Calu3 (cell line): ENCODE data around the gene LARP1. TPM values are rescaled to one million over a fixed set of nuclear protein-coding genes. Genes with fewer than 3 reads are reported as not detected.

Experiments used
- BruUV-seq: library from RNA; stranded (reverse); fragments of 400-500 nt; replicated peaks from 2 replicates; lab custom pipeline; 2021; lab: Mats Ljungman, UMichigan
- CTCF ChIA-PET: fragments of 300-600 bp; sonication (Branson Sonifier 250); formaldehyde crosslinking; loops from one replicate; lab custom pipeline; 2022; ENCODE audit warnings: antibody characterized with exemption; lab: Charles Lee
- DNase-seq: peaks from one replicate; pipeline ENCODE4 v3.0.0; 2022
- H3K27ac Mint-ChIP-seq: one replicate; pipeline ENCODE4 v1.8.0; 2022; ENCODE audit warnings: mixed read lengths; ENCODE audit not compliant: unreplicated experiment
- H3K27me3 Mint-ChIP-seq: one replicate; pipeline ENCODE4 v1.8.0; 2022; ENCODE audit warnings: mixed read lengths; ENCODE audit not compliant: unreplicated experiment
- H3K36me3 Mint-ChIP-seq: one replicate; pipeline ENCODE4 v1.8.0; 2022; ENCODE audit warnings: mild to moderate bottlenecking, moderate library complexity, mixed read lengths; ENCODE audit not compliant: insufficient read depth, unreplicated experiment
- H3K4me1 Mint-ChIP-seq: one replicate; pipeline ENCODE4 v1.8.0; 2022; ENCODE audit warnings: mild to moderate bottlenecking, low read depth, mixed read lengths; ENCODE audit not compliant: unreplicated experiment
- H3K4me3 Mint-ChIP-seq: one replicate; pipeline ENCODE4 v1.8.0; 2022; ENCODE audit warnings: mild to moderate bottlenecking, low read depth, moderate library complexity, mixed read lengths; ENCODE audit not compliant: unreplicated experiment
- H3K9me3 Mint-ChIP-seq: one replicate; pipeline ENCODE4 v1.8.0; 2022; ENCODE audit warnings: low read depth, mixed read lengths; ENCODE audit not compliant: unreplicated experiment
- intact Hi-C: fragments of 100-400 bp; cut with micrococcal nuclease; formaldehyde crosslinking; loops from one replicate; pipeline ENCODE4 v1.10.0; 2022; ENCODE audit not compliant: unreplicated experiment
- total RNA-seq: library from RNA; stranded (reverse); gene quantifications from 2 replicates; pipeline ENCODE4 v1.2.3, GENCODE V29; 2022
- TF ChIP-seq, protein P1 (sequence below): fragments of 200-600 bp; IDR thresholded peaks from one replicate; pipeline ENCODE4 v1.8.0; 2022; ENCODE audit warnings: antibody characterized with exemption; ENCODE audit not compliant: unreplicated experiment

Gene LARP1
- total RNA-seq, 1 experiment from 2014 or later: 339 TPM

- no peak overlapping the region for H3K27ac Mint-ChIP-seq
- peaks cover 9% of the 10 kb centered on the region for H3K4me1 Mint-ChIP-seq
- H3K27me3 Mint-ChIP-seq: no peaks in the 10 kb centered on the region
- TF ChIP-seq, protein P1, sequence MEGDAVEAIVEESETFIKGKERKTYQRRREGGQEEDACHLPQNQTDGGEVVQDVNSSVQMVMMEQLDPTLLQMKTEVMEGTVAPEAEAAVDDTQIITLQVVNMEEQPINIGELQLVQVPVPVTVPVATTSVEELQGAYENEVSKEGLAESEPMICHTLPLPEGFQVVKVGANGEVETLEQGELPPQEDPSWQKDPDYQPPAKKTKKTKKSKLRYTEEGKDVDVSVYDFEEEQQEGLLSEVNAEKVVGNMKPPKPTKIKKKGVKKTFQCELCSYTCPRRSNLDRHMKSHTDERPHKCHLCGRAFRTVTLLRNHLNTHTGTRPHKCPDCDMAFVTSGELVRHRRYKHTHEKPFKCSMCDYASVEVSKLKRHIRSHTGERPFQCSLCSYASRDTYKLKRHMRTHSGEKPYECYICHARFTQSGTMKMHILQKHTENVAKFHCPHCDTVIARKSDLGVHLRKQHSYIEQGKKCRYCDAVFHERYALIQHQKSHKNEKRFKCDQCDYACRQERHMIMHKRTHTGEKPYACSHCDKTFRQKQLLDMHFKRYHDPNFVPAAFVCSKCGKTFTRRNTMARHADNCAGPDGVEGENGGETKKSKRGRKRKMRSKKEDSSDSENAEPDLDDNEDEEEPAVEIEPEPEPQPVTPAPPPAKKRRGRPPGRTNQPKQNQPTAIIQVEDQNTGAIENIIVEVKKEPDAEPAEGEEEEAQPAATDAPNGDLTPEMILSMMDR: no peak
- DNase-seq: no peak
- intact Hi-C loops: no loop called here
- no peak overlapping the region for H3K4me3 Mint-ChIP-seq
- CTCF ChIA-PET: interaction anchor here (0.5 kb wide), 1 partner anchor 161 kb away, joined by 3 read pairs; no protein-coding TSS in a partner anchor
- BruUV-seq: no TSS peak
- H3K36me3 Mint-ChIP-seq: peaks cover 88% of the 10 kb centered on the region
- no peaks in the 10 kb centered on the region for H3K9me3 Mint-ChIP-seq
Measured at GRCh38 chr5:154813158-154813557, 58.0 kb downstream of the LARP1 start.

- BruUV-seq: no TSS peak
- TF ChIP-seq, protein P1: no peak
- no peak overlapping the region for H3K27ac Mint-ChIP-seq
- H3K4me1 Mint-ChIP-seq: peaks cover 9% of the 10 kb centered on the region
- peaks cover 86% of the 10 kb centered on the region for H3K36me3 Mint-ChIP-seq
- CTCF ChIA-PET: interaction anchor here (0.5 kb wide), 1 partner anchor 162 kb away, joined by 3 read pairs; no protein-coding TSS in a partner anchor
- H3K27me3 Mint-ChIP-seq: no peaks in the 10 kb centered on the region
- H3K4me3 Mint-ChIP-seq: no peak overlapping the region
- no peak for DNase-seq
- intact Hi-C loops: no loop called here
- no peaks in the 10 kb centered on the region for H3K9me3 Mint-ChIP-seq
Measured at GRCh38 chr5:154813736-154814135, 58.6 kb downstream of the LARP1 start.

DNA sequence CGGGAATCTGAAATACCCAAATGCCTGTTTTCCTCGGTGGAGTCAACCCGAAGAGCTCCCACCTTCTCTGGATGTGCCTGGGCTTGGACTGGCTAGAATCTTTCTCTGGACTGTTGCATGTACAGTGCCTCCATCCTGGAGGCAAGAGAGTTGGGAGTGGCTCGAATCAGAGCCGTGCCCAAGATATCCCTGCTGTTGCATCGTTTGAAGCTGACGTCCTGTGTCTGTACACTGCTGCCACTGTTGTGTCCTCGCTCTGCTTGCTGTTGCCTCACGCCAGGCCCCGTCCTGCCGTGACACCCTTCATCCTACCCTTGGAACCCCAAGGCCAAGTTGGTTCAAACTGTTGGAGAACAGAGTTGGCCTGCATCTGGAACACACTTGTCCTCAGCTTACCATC, 59.8 kb downstream of the LARP1 start:
- Mint-ChIP-seq H3K4me3 (no peak overlapping the region), H3K36me3 (peaks cover 79% of the 10 kb centered on the region), H3K27me3 (no peaks in the 10 kb centered on the region), H3K9me3 (no peaks in the 10 kb centered on the region), H3K27ac (peak overlapping the region; percentile 45), H3K4me1 (peaks cover 9% of the 10 kb centered on the region)
- TF ChIP-seq, protein P1: no peak
- no peak for DNase-seq
- CTCF ChIA-PET: interaction anchor here (0.5 kb wide), 1 partner anchor 138 kb away, joined by 3 read pairs; no protein-coding TSS in a partner anchor
- intact Hi-C loops: no loop called here
- BruUV-seq: TSS peak; percentile 10

DNA sequence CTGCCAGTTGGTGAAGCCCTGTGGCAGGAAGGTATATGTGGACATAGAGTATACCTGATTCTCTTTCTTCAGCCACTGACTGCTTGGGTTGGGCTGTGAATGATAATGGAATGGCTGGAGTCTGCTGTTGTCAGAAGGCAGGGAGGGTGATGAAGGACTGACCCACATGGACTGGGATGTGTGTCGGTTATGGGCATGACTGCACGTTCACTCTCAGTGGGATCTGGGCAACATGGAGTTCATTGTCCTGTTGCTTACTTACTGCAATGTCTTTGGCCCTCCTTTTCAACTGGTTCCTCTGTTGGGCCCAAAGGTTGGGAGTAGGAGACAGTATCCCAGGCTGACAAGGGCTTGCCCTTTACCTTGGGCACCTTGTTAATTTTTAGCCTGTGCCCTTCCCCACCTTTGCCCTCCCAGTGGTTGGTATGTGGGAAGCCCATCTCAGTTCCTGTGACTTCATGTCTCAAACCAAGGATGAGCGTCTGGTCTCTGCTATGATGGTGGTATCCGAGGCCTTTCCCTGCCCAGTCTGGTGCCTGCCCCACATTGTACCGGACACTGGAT, 60.6 kb downstream of the LARP1 start:
- no TSS peak for BruUV-seq
- H3K27ac Mint-ChIP-seq: peak overlapping the region; percentile 45
- intact Hi-C loops: no loop called here
- DNase-seq: no peak
- no peaks in the 10 kb centered on the region for H3K27me3 Mint-ChIP-seq
- TF ChIP-seq, protein P1: no peak
- H3K36me3 Mint-ChIP-seq: peaks cover 72% of the 10 kb centered on the region
- no peak overlapping the region for H3K4me3 Mint-ChIP-seq
- H3K4me1 Mint-ChIP-seq: peaks cover 9% of the 10 kb centered on the region
- CTCF ChIA-PET: no interaction called here
- H3K9me3 Mint-ChIP-seq: no peaks in the 10 kb centered on the region
